H1 (cell line): ENCODE data around the gene BTK. TPM values are rescaled to one million over a fixed set of nuclear protein-coding genes. Genes with fewer than 3 reads are reported as not detected.
"Not testable (repeated sequence)": the region's sequence is repeated elsewhere in the genome, so short reads cannot be mapped to it uniquely, and the experiment has no call there.

ENCODE experiments used
- CTCF ChIA-PET: fragments of 300-600 bp; sonication (Branson Sonifier 250); formaldehyde crosslinking; loops from one replicate; lab custom pipeline; 2021; ENCODE audit not compliant: partially characterized antibody; lab: Charles Lee
- POLR2A ChIA-PET: fragments of 300-600 bp; sonication (Branson Sonifier 250); formaldehyde crosslinking; loops from one replicate; lab custom pipeline; 2021; ENCODE audit warnings: inconsistent platforms; ENCODE audit not compliant: partially characterized antibody; lab: Charles Lee
- DNase-seq, 2 experiments: peaks; one replicate each; pipeline versions ENCODE4 v3.0.0 to v3.0.0-alpha.2; 2010 to 2022; ENCODE audit warnings: low spot score in 2 of 2, low read depth in 1 of 2, mixed read lengths in 1 of 2
- FAIRE-seq: peaks from 2 replicates; lab custom pipeline; 2011; peaks lifted over from hg19 to GRCh38; lab: Jason Lieb, UNC
- H2AFZ ChIP-seq: 2 replicates; pipeline ENCODE4 v1.8.1; 2012; ENCODE audit warnings: low read length, inconsistent platforms
- H2AK5ac ChIP-seq: 2 replicates; pipeline ENCODE4 v1.6.1; 2013; ENCODE audit warnings: low read depth, low read length
- H2BK120ac ChIP-seq: replicated peaks from 2 replicates; pipeline ENCODE3; 2013; ENCODE audit warnings: low read depth, low read length, inconsistent platforms
- H2BK12ac ChIP-seq: 2 replicates; pipeline ENCODE4 v1.6.1; 2013; ENCODE audit warnings: low read depth, low read length
- H2BK15ac ChIP-seq: 2 replicates; pipeline ENCODE4 v1.6.1; 2013; ENCODE audit warnings: low read length
- H2BK20ac ChIP-seq: 2 replicates; pipeline ENCODE4 v1.6.1; 2013; ENCODE audit warnings: low read length
- H2BK5ac ChIP-seq: 2 replicates; pipeline ENCODE4 v1.6.1; 2013; ENCODE audit warnings: low read depth, low read length
- H3K14ac ChIP-seq: 2 replicates; pipeline ENCODE4 v1.6.1; 2013; ENCODE audit warnings: inconsistent platforms; ENCODE audit not compliant: insufficient read length
- H3K18ac ChIP-seq: 2 replicates; pipeline ENCODE4 v1.6.1; 2013; ENCODE audit warnings: low read length; ENCODE audit errors: extremely low read depth
- H3K23ac ChIP-seq: 2 replicates; pipeline ENCODE4 v1.6.1; 2013; ENCODE audit warnings: inconsistent platforms; ENCODE audit not compliant: insufficient read length
- H3K23me2 ChIP-seq: 2 replicates; pipeline ENCODE4 v1.6.1; 2013; ENCODE audit warnings: low read depth, low read length
- H3K27ac ChIP-seq: 2 replicates; pipeline ENCODE4 v1.6.1; 2011; ENCODE audit warnings: low read depth, low read length, inconsistent platforms
- H3K27me3 ChIP-seq, 4 experiments: replicated peaks in 1 of 4; 1 replicate in 1 of 4; 2 replicates in 3 of 4; pipeline versions ENCODE4 v1.6.1 to v1.8.1; 2011 to 2013; ENCODE audit warnings: low read length in 3 of 4, mild to moderate bottlenecking in 3 of 4, inconsistent platforms in 2 of 4, mixed read lengths in 2 of 4, moderate library complexity in 1 of 4; ENCODE audit not compliant: control insufficient read depth in 3 of 4, insufficient read depth in 3 of 4; ENCODE audit errors: extremely low read depth in 1 of 4
- H3K36me3 ChIP-seq, 4 experiments: 2 replicates each; pipeline versions ENCODE4 v1.6.1 to v1.8.1; 2011 to 2013; ENCODE audit warnings: mild to moderate bottlenecking in 4 of 4, low read length in 3 of 4, moderate library complexity in 2 of 4, control low read depth in 1 of 4, inconsistent platforms in 1 of 4; ENCODE audit not compliant: insufficient read depth in 4 of 4, control insufficient read depth in 2 of 4
- H3K4ac ChIP-seq: replicated peaks from 2 replicates; pipeline ENCODE3; 2013; ENCODE audit warnings: low read length, low read depth, mixed read lengths, inconsistent platforms; ENCODE audit not compliant: insufficient read length
- H3K4me1 ChIP-seq, 4 experiments: replicated peaks in 1 of 4; 1 replicate in 1 of 4; 2 replicates in 3 of 4; pipeline versions ENCODE4 v1.6.1 to v1.8.1; 2011 to 2013; ENCODE audit warnings: low read length in 3 of 4, inconsistent platforms in 2 of 4, mixed read lengths in 1 of 4; ENCODE audit not compliant: insufficient read depth in 4 of 4, control insufficient read depth in 3 of 4
- H3K4me2 ChIP-seq, 2 experiments: 2 replicates each; pipeline versions ENCODE4 v1.6.1 to v1.8.1; 2011 to 2013; ENCODE audit warnings: low read depth in 2 of 2, low read length in 2 of 2, control low read depth in 1 of 2, inconsistent platforms in 1 of 2, mild to moderate bottlenecking in 1 of 2; ENCODE audit not compliant: insufficient read depth in 1 of 2
- H3K4me3 ChIP-seq, 4 experiments: fragments of 200-600, 300-600 bp in 1 of 4; sonication (generic), shearing (Covaris generic), sonication (Bioruptor Twin) in 1 of 4; 2 replicates each; pipeline versions ENCODE4 v1.5.1 to v1.8.1; 2011 to 2016; ENCODE audit warnings: low read length in 4 of 4, low read depth in 3 of 4, control low read depth in 2 of 4, inconsistent platforms in 2 of 4, mild to moderate bottlenecking in 2 of 4, mixed read lengths in 1 of 4, moderate library complexity in 1 of 4; ENCODE audit not compliant: insufficient read depth in 2 of 4; ENCODE audit errors: extremely low read depth in 1 of 4
- H3K56ac ChIP-seq: replicated peaks from 2 replicates; pipeline ENCODE3; 2013; ENCODE audit warnings: low read depth, mild to moderate bottlenecking, mixed read lengths, low read length, inconsistent platforms; ENCODE audit not compliant: insufficient read length
- H3K79me1 ChIP-seq: 2 replicates; pipeline ENCODE4 v1.6.1; 2013; ENCODE audit warnings: low read depth, low read length, control low read depth
- H3K79me2 ChIP-seq, 2 experiments: 2 replicates each; pipeline versions ENCODE4 v1.6.1 to v1.8.1; 2012 to 2013; ENCODE audit warnings: low read length in 2 of 2, mild to moderate bottlenecking in 2 of 2, inconsistent platforms in 1 of 2; ENCODE audit not compliant: insufficient read depth in 2 of 2, control insufficient read depth in 1 of 2
- H3K9ac ChIP-seq, 4 experiments: replicated peaks in 1 of 4; 1 replicate in 1 of 4; 2 replicates in 3 of 4; pipeline versions ENCODE4 v1.6.1 to v1.8.1; 2011 to 2013; ENCODE audit warnings: low read depth in 3 of 4, low read length in 3 of 4, control low read depth in 2 of 4, mild to moderate bottlenecking in 2 of 4, moderate library complexity in 2 of 4, inconsistent platforms in 1 of 4; ENCODE audit errors: extremely low read depth in 1 of 4
- H3K9me3 ChIP-seq, 2 experiments: 2 replicates each; pipeline versions ENCODE4 v1.6.1 to v1.8.1; 2012 to 2013; ENCODE audit warnings: mild to moderate bottlenecking in 2 of 2, moderate library complexity in 2 of 2, control low read depth in 1 of 2, inconsistent platforms in 1 of 2, low read depth in 1 of 2, low read length in 1 of 2, mixed read lengths in 1 of 2; ENCODE audit not compliant: insufficient read depth in 2 of 2
- H4K20me1 ChIP-seq, 2 experiments: replicated peaks in 1 of 2; 2 replicates each; pipeline versions ENCODE3 to v1.8.1; 2011 to 2013; ENCODE audit warnings: inconsistent platforms in 2 of 2, low read length in 2 of 2, mild to moderate bottlenecking in 1 of 2; ENCODE audit not compliant: insufficient read depth in 2 of 2, control insufficient read depth in 1 of 2
- H4K5ac ChIP-seq: 2 replicates; pipeline ENCODE4 v1.6.1; 2013; ENCODE audit warnings: low read length, low read depth, mixed read lengths, inconsistent platforms; ENCODE audit not compliant: insufficient read length
- H4K8ac ChIP-seq: 2 replicates; pipeline ENCODE4 v1.8.0; 2013; ENCODE audit warnings: mild to moderate bottlenecking, moderate library complexity, low read length, inconsistent platforms; ENCODE audit not compliant: insufficient read depth; ENCODE audit errors: extremely low read depth
- H4K91ac ChIP-seq: replicated peaks from 2 replicates; pipeline ENCODE3; 2013; ENCODE audit warnings: low read length, mixed read lengths, inconsistent platforms; ENCODE audit not compliant: insufficient read length
- WGBS, 2 experiments: shearing (Covaris generic) in 1 of 2; methylation state at CpG; one replicate each; pipeline versions ENCODE4 v1.1.6 to v1.1.7; 2013 to 2015; ENCODE audit warnings: low lambda C conversion rate in 2 of 2, mixed read lengths in 2 of 2, inconsistent platforms in 1 of 2, low coverage in 1 of 2, missing lambda C conversion rate in 1 of 2; ENCODE audit not compliant: insufficient replicate concordance in 2 of 2, insufficient coverage in 1 of 2, insufficient read length in 1 of 2; ENCODE audit errors: extremely low coverage in 1 of 2, missing lambda C conversion rate in 1 of 2; 5-methylcytosine and 5-hydroxymethylcytosine counted together
- polyA plus RNA-seq, 7 experiments: library from polyadenylated mRNA; depleted of rRNA in 3 of 7; stranded (reverse) in 5 of 7; unstranded in 2 of 7; fragments of >200 nt in 5 of 7; fragments of 200-250 nt in 2 of 7; gene quantifications; 1 replicate in 5 of 7; 2 replicates in 1 of 7; 4 replicates in 1 of 7; pipeline versions ENCODE4 v1.2.1 to v1.2.3, GENCODE V29; 2011 to 2013; ENCODE audit warnings: missing spikeins in 2 of 7, mixed read lengths in 2 of 7
- total RNA-seq: library from RNA; stranded (reverse); fragmentation: NEBNext Ultra II Directional; extraction: Animal tissue kit (Norgen Biotek cat#: 25700); gene quantifications from 2 replicates; pipeline ENCODE4 v1.2.1, GENCODE V29; 2021

The BTK gene
- total and polyA plus RNA-seq, 2 of the 8 experiments (the other 6 are each of a cell fraction or from before 2014, with no cell fraction given), result 0.06 to 0.20 TPM

GRCh38 chrX:101334310-101334709 is 51.7 kb downstream of the BTK start:
- H3K4me2 ChIP-seq, H4K20me1 ChIP-seq, H3K27me3 ChIP-seq, H3K79me1 ChIP-seq, H4K8ac ChIP-seq, H3K18ac ChIP-seq, H2BK120ac ChIP-seq, H3K27ac ChIP-seq, CTCF ChIA-PET, H3K36me3 ChIP-seq, H3K56ac ChIP-seq, H2BK5ac ChIP-seq, H4K5ac ChIP-seq, H3K9me3 ChIP-seq, H2BK20ac ChIP-seq, H3K4me3 ChIP-seq, DNase-seq, H2BK15ac ChIP-seq, H3K4me1 ChIP-seq, H3K9ac ChIP-seq, H2BK12ac ChIP-seq, H2AK5ac ChIP-seq, H4K91ac ChIP-seq, H3K4ac ChIP-seq, H3K14ac ChIP-seq, POLR2A ChIA-PET, H2AFZ ChIP-seq, H3K79me2 ChIP-seq, FAIRE-seq, H3K23me2 ChIP-seq, H3K23ac ChIP-seq: not testable (repeated sequence)
- 75% methylated on average over 7 of the region's 7 CpGs; no CpG with 5 or more reads in 1 of the 2 experiments for WGBS, 2 experiments

GRCh38 chrX:101326600-101326999 is 59.4 kb downstream of the BTK start:
- H3K9me3 ChIP-seq, H3K4ac ChIP-seq, DNase-seq, H3K23ac ChIP-seq, H3K36me3 ChIP-seq, POLR2A ChIA-PET, H4K20me1 ChIP-seq, H4K5ac ChIP-seq, H3K79me1 ChIP-seq, H3K79me2 ChIP-seq, H2BK15ac ChIP-seq, H4K91ac ChIP-seq, H2BK120ac ChIP-seq, FAIRE-seq, CTCF ChIA-PET, H3K4me3 ChIP-seq, H2BK20ac ChIP-seq, H2AK5ac ChIP-seq, H2BK12ac ChIP-seq, H3K4me2 ChIP-seq, H4K8ac ChIP-seq, H3K27me3 ChIP-seq, H3K56ac ChIP-seq, H3K23me2 ChIP-seq, H3K14ac ChIP-seq, H3K4me1 ChIP-seq, H2AFZ ChIP-seq, H3K18ac ChIP-seq, H2BK5ac ChIP-seq, H3K9ac ChIP-seq, H3K27ac ChIP-seq: not testable (repeated sequence)
- no CpG with 5 or more reads among the region's 3 CpGs for WGBS, 2 experiments
